ENCODE measurements around the gene HEATR5A. TPM values are rescaled to one million over a fixed set of nuclear protein-coding genes. Genes with fewer than 3 reads are reported as not detected.
"Not testable (repeated sequence)": the region's sequence is repeated elsewhere in the genome, so short reads cannot be mapped to it uniquely, and the experiment has no call there.

Gene HEATR5A
- 10 to 100 TPM; 24.9 to 57.6 (median 45.5) TPM for total RNA-seq
- polyA plus RNA-seq = 10 to 100 TPM; 22.4 to 42.3 TPM
- long read RNA-seq, donor 1, partial matches to known transcripts = 14 of 20 reads
- long read RNA-seq, donor 1, other reads (novel, unspliced or antisense) = 6 of 20 reads
- long read RNA-seq, donor 2, partial matches to known transcripts = 34 of 47 reads
- long read RNA-seq, donor 2, other reads (novel, unspliced or antisense) = 13 of 47 reads
- long read RNA-seq, donor 3, full-length matches to known transcripts = 2 of 25 reads
- long read RNA-seq, donor 3, partial matches to known transcripts = 18 of 25 reads
- long read RNA-seq, donor 3, other reads (novel, unspliced or antisense) = 5 of 25 reads

GRCh38 chr14:31420319-31421111, at the start of gene HEATR5A:
HEATR5A (minus strand) TSS chr14:31420550; CDS start chr14:31402975, 17,575 bp downstream.
- WGBS, 4 donors = 2 to 7% (median 3%) methylated on average over 23 to 56 of the region's 56 CpGs
- ATAC-seq (peak; percentile 95 to 99 (median 98)), DNase-seq (peak; percentile 96 to 98 (median 97))
- H3K27ac ChIP-seq = peak within 1 kb of the TSS; percentile 70 to 96 (median 90)
- H3K9me3 ChIP-seq = no peaks in the 10 kb centered on the region
- H3K27me3 ChIP-seq = no peaks in the 10 kb centered on the region
- H3K4me1 ChIP-seq = peaks cover 0 to 28% (median 19%) of the 10 kb centered on the region in 12 donors
- intact Hi-C loops (cut with DNase I) = loop anchor here in 5 of 10 donors (2.0 to 5.0 kb wide), 3 partner anchors 36 to 214 kb away; partner anchors contain the start of genes DTD2 (in 5 of the 5) and HECTD1 (in 1 of the 5)
- H3K36me3 ChIP-seq = no peaks in the 10 kb centered on the region
- peak within 1 kb of the TSS; percentile 73 to 98 (median 94) for H3K4me3 ChIP-seq
- TF ChIP-seq CTCF (IDR thresholded peaks at IDR 0.05) (peak in 7 of 12 donors; percentile 24 to 55 (median 36)), POLR2A (IDR thresholded peaks at IDR 0.05) (peak; percentile 96 to 100)

DNA sequence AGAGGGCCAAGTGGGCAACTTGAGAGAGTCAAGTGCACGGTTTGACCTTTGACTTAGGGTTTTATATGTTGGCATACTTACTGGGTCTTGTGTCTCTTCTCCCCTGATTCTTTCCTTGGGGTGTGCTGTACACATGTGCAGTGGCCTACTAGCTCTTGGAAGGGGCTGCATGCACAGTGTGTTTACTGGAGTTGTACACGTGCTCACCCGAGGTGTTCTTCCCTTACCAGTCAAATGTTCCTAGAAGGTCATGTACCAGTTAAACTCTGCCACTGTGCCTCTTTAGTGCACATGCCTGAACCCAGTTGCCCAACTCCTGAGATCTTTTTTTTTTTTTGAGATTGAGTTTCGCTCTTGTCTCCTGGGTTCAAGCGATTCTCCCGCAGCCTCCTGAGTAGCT, 46.2 kb upstream of the HEATR5A start:
- ATAC-seq (no peak), DNase-seq (no peak)
- no peaks in the 10 kb centered on the region for H3K4me1 ChIP-seq
- intact Hi-C loops (cut with DNase I) = loop anchor here in 1 of 10 donors (10.0 kb wide), 1 partner anchor 88 kb away; no protein-coding TSS in a partner anchor
- H3K36me3 ChIP-seq = no peaks in the 10 kb centered on the region
- no peaks in the 10 kb centered on the region for H3K27me3 ChIP-seq
- no peak for TF ChIP-seq POLR2A (IDR thresholded peaks at IDR 0.05)
- TF ChIP-seq CTCF (IDR thresholded peaks at IDR 0.05) = no peak
- WGBS, 4 donors = 85 to 91% (median 89%) methylated on average over 6 of the region's 6 CpGs
- H3K9me3 ChIP-seq = no peaks in the 10 kb centered on the region
- H3K4me3 ChIP-seq = no peak overlapping the region
- no peak overlapping the region for H3K27ac ChIP-seq

DNA sequence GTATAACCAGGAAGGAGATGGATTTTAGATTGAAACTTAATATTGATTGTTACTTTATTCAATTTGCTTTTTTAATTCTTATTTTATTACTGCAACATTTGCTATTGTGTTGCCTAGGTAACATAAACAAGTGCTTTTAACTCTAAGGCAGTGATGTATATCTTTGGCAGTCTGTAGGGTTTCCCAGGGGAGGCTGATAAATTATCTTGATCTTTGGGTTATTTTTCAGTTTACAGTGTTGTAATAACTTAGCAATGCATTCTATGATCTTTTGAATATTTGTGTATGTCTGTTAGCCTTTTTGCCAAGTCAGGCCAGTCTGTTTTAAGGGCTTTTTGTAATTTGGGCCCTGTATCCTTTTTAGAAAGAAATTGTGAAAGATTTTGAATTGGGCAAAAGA, 44.8 kb upstream of the HEATR5A start:
- Histone ChIP-seq H3K9me3 (no peaks in the 10 kb centered on the region), H3K4me1 (no peaks in the 10 kb centered on the region), H3K27me3 (no peaks in the 10 kb centered on the region), H3K4me3 (no peak overlapping the region), H3K27ac (no peak overlapping the region), H3K36me3 (no peaks in the 10 kb centered on the region)
- TF ChIP-seq POLR2A (IDR thresholded peaks at IDR 0.05) (no peak), CTCF (IDR thresholded peaks at IDR 0.05) (no peak)
- DNase-seq = no peak
- intact Hi-C loops (cut with DNase I) = loop anchor here in 1 of 10 donors (10.0 kb wide), 1 partner anchor 90 kb away; no protein-coding TSS in a partner anchor
- ATAC-seq = no peak

GRCh38 chr14:31462450-31462849, 42.1 kb upstream of the HEATR5A start:
- not testable (repeated sequence) for H3K27me3 ChIP-seq, H3K27ac ChIP-seq, H3K4me3 ChIP-seq, ATAC-seq, H3K9me3 ChIP-seq, DNase-seq, H3K36me3 ChIP-seq
- peaks cover 0 to 11% (median 5%) of the 10 kb centered on the region in 12 donors for H3K4me1 ChIP-seq
- WGBS, 4 donors = 78 to 89% (median 86%) methylated on average over 2 of the region's 2 CpGs
- intact Hi-C loops (cut with DNase I) = loop anchor here in 1 of 10 donors (10.0 kb wide), 1 partner anchor 92 kb away; no protein-coding TSS in a partner anchor
